ENCODE results near the gene ANKZF1.

- TF ChIP-seq CTCF (IDR thresholded peaks at IDR 0.05) = no peak
- TF ChIP-seq POLR2A (IDR thresholded peaks at IDR 0.05) = no peak
Observed at GRCh38 chr2:219252900-219253752, 23.5 kb downstream of the ANKZF1 start, which contains the start of gene TUBA4B.
